ENCODE data around the gene AHNAK. TPM values are rescaled to one million over a fixed set of nuclear protein-coding genes. Genes with fewer than 3 reads are reported as not detected.

The AHNAK gene
- total and polyA plus RNA-seq, 5 donors: 78.1 to 371 (median 311) TPM

DNA sequence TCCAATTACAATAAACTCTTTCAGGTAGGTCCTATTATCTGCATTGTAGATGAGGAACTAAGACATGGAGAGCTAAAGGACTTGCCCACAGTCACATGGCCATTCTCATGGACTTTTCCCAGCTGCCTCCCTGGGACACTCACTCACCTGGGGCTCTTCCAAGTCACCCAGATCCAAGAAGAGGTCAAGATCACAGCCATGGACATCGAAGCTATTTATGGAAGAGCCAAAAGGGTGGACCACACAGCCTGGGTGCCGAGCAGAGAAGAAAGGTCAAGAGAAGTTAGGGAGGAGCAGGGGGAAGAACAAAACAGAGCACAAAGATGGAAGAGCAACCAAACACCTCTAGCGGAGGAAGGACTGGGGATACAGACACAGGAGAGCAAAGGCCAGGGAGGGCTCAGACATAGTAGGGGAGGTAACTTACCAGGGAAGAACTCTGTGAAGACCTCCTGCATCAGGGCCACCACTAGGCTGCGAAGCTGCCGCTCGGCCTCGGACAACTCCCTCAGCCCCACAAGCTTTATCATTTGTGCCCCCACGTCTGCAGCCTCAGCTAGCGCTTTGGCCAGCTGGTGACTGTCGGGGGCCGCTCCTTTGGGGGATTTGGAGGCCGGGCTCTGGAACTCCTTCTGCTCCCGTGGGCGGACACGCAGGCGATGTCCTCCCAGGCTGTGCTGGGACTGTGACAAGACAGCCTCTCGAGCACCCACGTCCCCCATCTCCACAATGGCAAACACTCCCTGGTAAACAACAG, 34.5 kb upstream of the AHNAK start:
- DNase-seq: no peak

DNA sequence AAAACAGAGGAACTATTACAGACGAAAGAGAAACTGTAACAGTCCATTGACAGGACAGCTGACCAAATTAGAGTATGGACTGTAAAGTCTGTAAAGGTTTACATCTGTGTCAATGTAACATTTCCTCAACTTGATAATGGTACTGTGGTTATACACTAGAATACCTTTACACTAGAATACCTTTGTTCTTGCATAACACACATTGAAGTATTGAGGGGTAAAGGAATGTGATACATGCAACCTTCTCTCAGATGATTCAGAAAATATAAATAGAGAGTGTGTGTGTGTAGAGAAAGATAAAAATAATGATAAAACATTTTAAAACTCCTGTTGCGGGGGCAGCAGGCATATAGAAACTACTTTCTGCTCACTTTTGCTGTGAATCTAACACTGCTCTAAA, 32.6 kb upstream of the AHNAK start:
- no peak for DNase-seq
- peaks cover 2% of the 10 kb centered on the region for H3K4me1 ChIP-seq (ENCODE audit: control insufficient read depth, insufficient read depth, low read length)
- no peak for ATAC-seq
- H3K4me3 ChIP-seq (ENCODE audit: low read length): no peak overlapping the region
- H3K9me3 ChIP-seq (ENCODE audit: control insufficient read depth, low read length): no peaks in the 10 kb centered on the region
- intact Hi-C loops (cut with DNase I): no loop called here
- 88% methylated on average over 2 of the region's 2 CpGs for WGBS
- no peaks in the 10 kb centered on the region for H3K27me3 ChIP-seq (ENCODE audit: control insufficient read depth, insufficient read depth)
- H3K27ac ChIP-seq (ENCODE audit: low read length): no peak overlapping the region

More for the DNA sequence above, 34.5 kb upstream of the AHNAK start:
- Histone ChIP-seq H3K9me3 (ENCODE audit: control insufficient read depth, low read length) (no peaks in the 10 kb centered on the region), H3K27ac (ENCODE audit: low read length) (no peak overlapping the region), H3K27me3 (ENCODE audit: control insufficient read depth, insufficient read depth) (no peaks in the 10 kb centered on the region), H3K4me1 (ENCODE audit: control insufficient read depth, insufficient read depth, low read length) (no peaks in the 10 kb centered on the region), H3K4me3 (ENCODE audit: low read length) (no peak overlapping the region)
- ATAC-seq: no peak
- 84% methylated on average over 18 of the region's 18 CpGs for WGBS
- intact Hi-C loops (cut with DNase I): no loop called here

DNA sequence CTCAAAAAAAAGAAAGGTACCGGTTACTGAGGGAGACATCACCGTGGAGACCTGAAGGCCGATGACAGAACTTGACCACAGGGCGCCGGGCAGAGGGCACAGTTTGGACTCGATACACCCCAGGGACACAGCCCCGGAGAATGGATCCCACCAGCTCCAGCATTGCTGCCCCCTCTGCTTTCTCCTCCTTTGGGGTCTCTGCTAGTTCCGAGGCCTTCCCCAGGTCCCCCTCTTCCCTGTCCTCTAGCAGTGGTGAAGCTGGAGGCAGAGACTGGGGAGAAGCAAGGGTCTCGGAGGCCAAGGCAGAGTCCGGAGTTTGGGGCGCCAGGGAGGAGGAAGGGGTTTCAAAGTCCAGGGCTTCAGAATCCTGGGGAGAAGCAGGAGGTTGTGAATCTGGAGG, 31.9 kb upstream of the AHNAK start:
- peaks cover 2% of the 10 kb centered on the region for H3K4me1 ChIP-seq (ENCODE audit: control insufficient read depth, insufficient read depth, low read length)
- no peak overlapping the region for H3K27ac ChIP-seq (ENCODE audit: low read length)
- 96% methylated on average over 11 of the region's 11 CpGs for WGBS
- intact Hi-C loops (cut with DNase I): no loop called here
- ATAC-seq (no peak), DNase-seq (no peak)
- H3K9me3 ChIP-seq (ENCODE audit: control insufficient read depth, low read length): no peaks in the 10 kb centered on the region
- H3K27me3 ChIP-seq (ENCODE audit: control insufficient read depth, insufficient read depth): no peaks in the 10 kb centered on the region
- H3K4me3 ChIP-seq (ENCODE audit: low read length): no peak overlapping the region

DNA sequence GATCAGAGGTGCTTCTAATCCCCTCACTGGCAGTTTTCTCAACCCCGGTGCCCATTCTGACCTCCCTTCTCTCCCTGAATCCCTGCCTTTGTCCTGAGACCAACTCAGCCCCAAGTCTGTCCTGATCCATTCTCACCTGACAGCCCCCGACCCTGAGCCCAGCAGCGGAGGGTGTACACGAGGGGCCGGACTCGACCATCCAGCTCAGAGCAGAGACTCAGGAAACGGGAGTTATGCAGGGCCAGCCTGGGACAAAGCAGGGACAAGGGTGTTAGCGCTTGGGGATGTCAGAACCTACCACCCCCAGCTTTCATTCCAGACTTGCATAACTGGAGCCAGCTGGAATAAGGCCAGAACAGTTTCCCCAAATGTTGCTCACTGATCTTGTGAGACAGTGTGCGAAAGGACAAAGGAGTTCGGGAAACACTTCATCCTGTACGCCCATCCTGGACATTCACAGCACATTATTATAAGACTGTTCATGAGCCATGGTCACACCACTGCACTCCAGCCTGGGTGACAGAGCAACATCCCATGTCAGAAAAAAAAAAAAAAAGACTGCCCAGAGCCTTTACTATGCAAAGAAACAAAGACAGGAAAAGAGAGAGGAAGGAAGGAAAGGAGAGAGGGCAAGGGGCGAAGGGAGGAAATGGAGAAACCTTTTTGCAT, 30.6 kb upstream of the AHNAK start:
- peak in 1 of 3 donors; percentile 42 for DNase-seq
- intact Hi-C loops (cut with DNase I): no loop called here
- peaks cover 2% of the 10 kb centered on the region for H3K4me1 ChIP-seq (ENCODE audit: control insufficient read depth, insufficient read depth, low read length)
- peak overlapping the region; percentile 80 for H3K27ac ChIP-seq (ENCODE audit: low read length)
- ATAC-seq: peak in 1 of 2 donors; percentile 58
- no peak overlapping the region for H3K4me3 ChIP-seq (ENCODE audit: low read length)
- WGBS: 56% methylated on average over 12 of the region's 12 CpGs
- H3K9me3 ChIP-seq (ENCODE audit: control insufficient read depth, low read length): no peaks in the 10 kb centered on the region
- H3K27me3 ChIP-seq (ENCODE audit: control insufficient read depth, insufficient read depth): no peaks in the 10 kb centered on the region

DNA sequence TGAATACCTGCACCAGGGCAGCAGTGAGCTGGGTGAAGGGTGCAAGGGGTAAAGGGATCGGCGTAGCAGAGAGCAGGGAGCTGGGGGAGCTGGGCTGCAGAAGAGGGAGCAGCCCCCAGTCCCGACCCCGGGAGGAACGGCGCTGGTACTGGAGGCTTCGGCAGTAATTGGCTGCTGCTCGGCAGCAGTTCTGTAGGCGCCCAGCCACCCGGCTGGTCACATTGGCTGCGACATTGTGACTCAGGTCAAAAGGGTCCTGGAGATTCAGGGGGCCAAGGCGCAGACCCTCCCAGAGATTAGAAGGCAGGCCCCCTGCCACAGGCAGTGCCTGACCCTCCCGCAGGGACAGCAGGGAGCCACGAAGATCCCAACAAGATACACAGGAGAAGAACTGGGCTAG, 29.2 kb upstream of the AHNAK start:
- no peaks in the 10 kb centered on the region for H3K27me3 ChIP-seq (ENCODE audit: control insufficient read depth, insufficient read depth)
- 68% methylated on average over 14 of the region's 14 CpGs for WGBS
- intact Hi-C loops (cut with DNase I): no loop called here
- H3K27ac ChIP-seq (ENCODE audit: low read length): peak overlapping the region; percentile 80
- no peak overlapping the region for H3K4me3 ChIP-seq (ENCODE audit: low read length)
- no peaks in the 10 kb centered on the region for H3K9me3 ChIP-seq (ENCODE audit: control insufficient read depth, low read length)
- no peak for ATAC-seq
- H3K4me1 ChIP-seq (ENCODE audit: control insufficient read depth, insufficient read depth, low read length): peaks cover 2% of the 10 kb centered on the region
- peak in 1 of 3 donors; percentile 49 for DNase-seq

DNA sequence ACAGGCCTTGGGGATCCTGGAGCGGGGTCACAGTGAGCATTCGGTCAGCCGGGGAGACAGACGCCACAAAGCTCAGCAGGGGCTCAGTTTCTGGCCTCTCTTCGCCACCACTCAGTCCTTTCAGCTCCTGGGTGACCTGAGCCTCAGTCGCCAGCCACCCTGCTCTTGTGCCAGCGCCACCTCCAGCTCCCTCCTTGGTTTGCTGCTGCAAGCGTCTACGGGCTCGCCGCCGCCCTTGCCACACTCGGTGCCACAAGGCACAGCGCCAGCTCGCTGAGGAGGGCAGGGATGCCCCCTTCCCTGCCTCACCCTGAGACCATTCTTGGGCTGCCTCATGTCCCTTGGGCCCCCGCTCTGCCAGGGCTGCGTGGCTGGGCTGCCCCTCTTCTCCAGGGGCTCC, 28.6 kb upstream of the AHNAK start:
- Histone ChIP-seq H3K4me3 (ENCODE audit: low read length) (no peak overlapping the region), H3K4me1 (ENCODE audit: control insufficient read depth, insufficient read depth, low read length) (peaks cover 2% of the 10 kb centered on the region), H3K27ac (ENCODE audit: low read length) (peak overlapping the region; percentile 41), H3K9me3 (ENCODE audit: control insufficient read depth, low read length) (no peaks in the 10 kb centered on the region), H3K27me3 (ENCODE audit: control insufficient read depth, insufficient read depth) (no peaks in the 10 kb centered on the region)
- WGBS: 42% methylated on average over 17 of the region's 17 CpGs
- intact Hi-C loops (cut with DNase I): no loop called here
- ATAC-seq (no peak), DNase-seq (peak in 1 of 3 donors; percentile 76)

DNA sequence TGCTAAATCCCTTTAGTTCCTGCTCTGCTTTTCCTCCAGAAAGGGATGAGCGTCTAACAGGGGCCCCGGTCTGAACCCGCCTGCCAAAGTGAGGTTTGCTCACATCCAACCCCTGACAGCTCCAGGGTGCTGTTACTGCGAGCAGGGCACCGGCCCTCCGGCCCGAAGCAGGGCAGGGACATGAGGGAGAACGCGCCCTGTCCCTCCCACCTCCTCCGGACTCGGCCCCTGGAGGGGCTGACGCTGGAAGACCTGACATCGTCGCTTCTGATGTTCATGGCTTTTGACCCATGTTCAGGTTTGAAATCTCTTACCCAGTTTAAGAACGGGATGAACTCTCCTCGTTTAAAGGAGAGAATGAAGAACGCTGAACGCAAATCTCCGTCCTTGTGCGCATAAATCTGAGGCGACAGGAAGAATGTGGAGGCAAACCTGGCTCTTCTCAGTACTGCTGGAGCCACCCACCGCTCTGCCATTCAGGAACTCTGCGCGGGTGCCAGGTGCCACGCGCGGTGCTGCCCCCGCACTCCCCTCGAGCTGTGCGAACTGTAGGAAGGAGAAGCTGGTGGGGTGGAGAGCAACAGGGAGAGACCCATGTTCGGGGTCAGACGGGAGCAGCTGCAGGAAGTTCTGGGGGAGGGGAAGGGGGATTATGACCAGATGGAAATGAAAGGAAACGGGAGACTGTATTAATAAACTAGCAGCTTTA, 27.9 kb upstream of the AHNAK start:
- DNase-seq: peak; percentile 59 to 78 (median 76)
- WGBS: 1% methylated on average over 33 of the region's 33 CpGs
- ATAC-seq: peak; percentile 14 to 28
- Histone ChIP-seq H3K9me3 (ENCODE audit: control insufficient read depth, low read length) (no peaks in the 10 kb centered on the region), H3K4me3 (ENCODE audit: low read length) (peak overlapping the region; percentile 50), H3K27ac (ENCODE audit: low read length) (peak overlapping the region; percentile 71), H3K27me3 (ENCODE audit: control insufficient read depth, insufficient read depth) (no peaks in the 10 kb centered on the region), H3K4me1 (ENCODE audit: control insufficient read depth, insufficient read depth, low read length) (peaks cover 2% of the 10 kb centered on the region)
- intact Hi-C loops (cut with DNase I): no loop called here

DNA sequence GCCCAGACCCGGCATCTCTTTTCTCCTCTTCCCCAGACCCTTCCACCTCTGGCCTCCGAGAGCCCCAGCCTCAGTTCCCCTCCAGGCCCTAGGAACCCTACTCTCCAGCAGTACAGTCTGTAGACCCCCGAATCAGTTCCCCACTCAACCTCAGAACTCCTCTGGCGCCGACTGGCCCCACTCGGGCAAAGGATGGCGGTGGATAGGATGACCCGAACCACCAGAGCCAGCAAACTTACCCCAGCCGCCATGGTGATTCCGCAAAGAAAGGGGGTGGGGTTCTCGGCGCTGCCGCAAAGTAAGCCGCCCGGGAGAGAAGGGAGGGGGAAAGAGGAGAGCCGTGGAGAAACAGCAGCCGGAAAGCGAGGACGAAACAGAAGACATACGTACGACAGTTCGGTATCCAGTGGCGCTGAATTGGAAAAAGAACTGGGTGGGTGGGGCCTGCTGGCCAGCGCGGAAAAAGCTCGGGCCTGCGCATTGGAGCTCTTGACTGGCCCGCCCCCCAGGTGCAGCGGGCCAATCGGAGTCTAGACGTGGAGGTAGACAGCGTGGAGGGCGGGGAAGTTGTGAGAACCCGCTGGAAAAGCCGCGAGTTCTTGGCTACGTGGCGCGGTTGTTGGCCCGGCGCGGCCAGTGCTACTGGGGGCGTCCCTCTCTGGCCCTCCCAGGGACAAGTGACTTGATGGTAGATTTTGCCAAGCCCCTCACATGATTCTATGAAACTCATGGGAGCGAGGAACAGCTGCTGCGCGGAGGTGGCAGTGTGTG, 27.2 kb upstream of the AHNAK start, which contains the start of gene EEF1G:
EEF1G (minus strand) TSS at position 300 of the 771 bp plus-strand sequence; CDS start at position 251, 49 bp downstream.
- DNase-seq (peak; percentile 98 to 99 (median 99)), ATAC-seq (peak; percentile 93 to 97)
- H3K27ac ChIP-seq (ENCODE audit: low read length): peak within 1 kb of the TSS; percentile 75
- no peaks in the 10 kb centered on the region for H3K9me3 ChIP-seq (ENCODE audit: control insufficient read depth, low read length)
- intact Hi-C loops (cut with DNase I): no loop called here
- WGBS: under 1% methylated on average over 46 of the region's 46 CpGs
- H3K27me3 ChIP-seq (ENCODE audit: control insufficient read depth, insufficient read depth): no peaks in the 10 kb centered on the region
- H3K4me3 ChIP-seq (ENCODE audit: low read length): peak within 1 kb of the TSS; percentile 86
- H3K4me1 ChIP-seq (ENCODE audit: control insufficient read depth, insufficient read depth, low read length): peaks cover 2% of the 10 kb centered on the region

DNA sequence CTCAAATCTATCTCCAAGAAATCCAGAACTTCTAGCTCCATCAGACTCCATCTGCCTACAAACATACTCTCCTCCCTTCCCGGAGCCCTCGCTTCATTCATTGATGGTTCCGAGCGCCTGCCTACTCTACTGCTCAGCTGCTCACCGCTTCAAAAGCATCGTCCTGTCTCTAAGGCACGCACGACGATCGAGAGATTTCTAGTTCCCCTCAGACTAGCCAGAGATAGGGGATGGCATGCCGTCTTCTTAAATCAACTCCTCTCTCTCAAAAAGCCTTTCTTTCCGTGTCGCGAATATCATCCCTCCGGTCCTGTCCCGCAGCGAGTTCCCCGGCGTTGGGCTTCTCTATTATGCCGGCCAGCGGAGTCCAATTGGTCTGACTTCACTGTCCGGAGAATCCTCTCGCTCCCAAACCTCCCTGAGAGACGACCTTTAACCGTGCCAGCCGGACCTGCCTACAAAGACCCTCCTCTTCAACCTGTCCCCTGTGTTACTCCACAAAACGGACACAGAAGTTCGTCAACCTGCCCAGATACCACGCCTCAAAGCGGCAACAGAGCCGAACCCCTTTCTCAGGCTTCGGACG, 26.5 kb upstream of the AHNAK start:
- DNase-seq: no peak
- intact Hi-C loops (cut with DNase I): no loop called here
- no peaks in the 10 kb centered on the region for H3K9me3 ChIP-seq (ENCODE audit: control insufficient read depth, low read length)
- ATAC-seq: no peak
- peak overlapping the region; percentile 75 for H3K27ac ChIP-seq (ENCODE audit: low read length)
- H3K4me3 ChIP-seq (ENCODE audit: low read length): peak overlapping the region; percentile 86
- H3K27me3 ChIP-seq (ENCODE audit: control insufficient read depth, insufficient read depth): no peaks in the 10 kb centered on the region
- under 1% methylated on average over 33 of the region's 33 CpGs for WGBS
- H3K4me1 ChIP-seq (ENCODE audit: control insufficient read depth, insufficient read depth, low read length): peaks cover 2% of the 10 kb centered on the region

DNA sequence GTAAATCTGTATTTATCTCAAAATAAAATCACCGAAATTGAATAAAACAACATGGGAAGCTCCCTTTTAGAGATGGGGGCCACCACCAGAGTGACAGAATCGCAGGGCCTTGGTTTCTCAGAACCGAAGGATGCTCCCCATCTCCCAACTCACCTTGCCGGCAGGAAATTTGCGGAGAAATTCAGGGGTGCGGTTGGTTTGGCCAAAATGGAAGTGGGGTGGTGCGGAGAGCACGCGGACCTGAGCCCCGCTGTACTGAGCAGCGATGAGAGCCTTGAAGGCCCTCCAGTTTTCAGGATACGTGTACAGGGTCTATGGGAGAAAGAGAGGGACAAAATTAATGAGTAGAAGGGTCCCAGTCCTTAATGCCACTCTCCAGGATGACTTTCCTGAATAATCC, 25.8 kb upstream of the AHNAK start:
- Histone ChIP-seq H3K4me1 (ENCODE audit: control insufficient read depth, insufficient read depth, low read length) (peaks cover 2% of the 10 kb centered on the region), H3K4me3 (ENCODE audit: low read length) (peak overlapping the region; percentile 86), H3K27ac (ENCODE audit: low read length) (no peak overlapping the region), H3K27me3 (ENCODE audit: control insufficient read depth, insufficient read depth) (no peaks in the 10 kb centered on the region), H3K9me3 (ENCODE audit: control insufficient read depth, low read length) (no peaks in the 10 kb centered on the region)
- DNase-seq (no peak), ATAC-seq (no peak)
- intact Hi-C loops (cut with DNase I): no loop called here
- 70% methylated on average over 12 of the region's 12 CpGs for WGBS

Data from right cardiac atrium (tissue), 5 donors.